HG02763 (cell line): ENCODE results near the gene GCNT1.
"Not testable (repeated sequence)": the region's sequence is repeated elsewhere in the genome, so short reads cannot be mapped to it uniquely, and the experiment has no call there.

Source experiments
- ATAC-seq: cut with Tn5 transposase; IDR thresholded peaks from one replicate; pipeline ENCODE4 v1.9.1; 2021; ENCODE audit warnings: mild to moderate bottlenecking, moderate library complexity; ENCODE audit not compliant: unreplicated experiment

GCNT1 gene

DNA sequence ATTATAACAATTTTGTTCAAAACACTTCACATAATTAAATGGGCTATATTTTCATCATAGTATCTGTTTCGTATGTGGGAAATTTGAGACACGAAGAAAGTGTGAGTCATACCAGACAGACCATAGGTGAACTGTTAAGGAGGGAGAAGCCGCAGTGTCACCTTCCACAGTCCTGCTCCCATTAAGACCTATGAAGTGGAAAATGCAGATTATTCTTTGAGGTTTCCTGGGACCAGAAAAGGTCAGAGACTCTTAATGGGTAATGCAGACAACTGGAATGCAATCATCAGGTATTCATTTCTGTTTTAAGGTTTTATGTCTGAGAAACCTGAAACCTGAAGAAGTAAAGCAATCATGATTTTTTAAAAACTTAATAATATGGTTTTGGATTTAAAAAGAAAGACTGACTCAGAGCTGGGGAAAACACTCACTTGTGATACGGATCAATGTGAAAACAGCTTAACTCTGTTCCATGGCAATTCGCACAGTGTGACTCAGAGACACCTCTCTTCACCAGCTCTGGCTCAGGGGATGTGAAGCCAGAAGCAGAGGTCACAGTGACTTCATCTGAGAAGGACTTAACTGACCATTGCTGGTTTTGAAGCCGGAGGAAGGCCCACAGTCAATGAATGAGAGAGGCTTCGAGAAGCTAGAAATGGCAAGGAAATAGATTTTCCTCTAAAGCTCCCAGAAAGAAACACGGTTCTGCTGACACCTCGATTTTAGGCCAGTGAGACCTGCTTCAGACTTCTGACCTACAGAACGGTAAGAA is 17.2 kb upstream of the GCNT1 start:
- ATAC-seq, result no peak

DNA sequence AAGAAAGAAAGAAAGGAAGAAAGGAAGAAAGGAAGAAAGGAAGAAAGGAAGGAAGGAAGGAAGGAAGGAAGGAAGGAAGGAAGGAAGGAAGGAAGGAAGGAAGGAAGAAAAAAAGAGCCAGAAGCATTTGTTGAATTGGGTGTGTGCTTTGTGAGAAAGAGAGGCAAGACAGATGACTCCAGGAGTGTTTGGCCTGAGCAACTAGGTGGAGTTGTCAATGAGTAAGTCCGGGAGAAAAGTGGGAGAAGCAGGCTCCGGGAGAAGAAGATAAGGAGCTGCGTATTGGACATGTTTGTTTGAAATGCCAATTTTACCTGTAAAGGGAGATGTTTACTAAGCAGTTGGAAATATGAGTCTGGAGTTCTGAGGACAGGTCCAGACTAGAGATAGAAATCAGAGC is 15.1 kb upstream of the GCNT1 start:
- ATAC-seq, result no peak

DNA sequence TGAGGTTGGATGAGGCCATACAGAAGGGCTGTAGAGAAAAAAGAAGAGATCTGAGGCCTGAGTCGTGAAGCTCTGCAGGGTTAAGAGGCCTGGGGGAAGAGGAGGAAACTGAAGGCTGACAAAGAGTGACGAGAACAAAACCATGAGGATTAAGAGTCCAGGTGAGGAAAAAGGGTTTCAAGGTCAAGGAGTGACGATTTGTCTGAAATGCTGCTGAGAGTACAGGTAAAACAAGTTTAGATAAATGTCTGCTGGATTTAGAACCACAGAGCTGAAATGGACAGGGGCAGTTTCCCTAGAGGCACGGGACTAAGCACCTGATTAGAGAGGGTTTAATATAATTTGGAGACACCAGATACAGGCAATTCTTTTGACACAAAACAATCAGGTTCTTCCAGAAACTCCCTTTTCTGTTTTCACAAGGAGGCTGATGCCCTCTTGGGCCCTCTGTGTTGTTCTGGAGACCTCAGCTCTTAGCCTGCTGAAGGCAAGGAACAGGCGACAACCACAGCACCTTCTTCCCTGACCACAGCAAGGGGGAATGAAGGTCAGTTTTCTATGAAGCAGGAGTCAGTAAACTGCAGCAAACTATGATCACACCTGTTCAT is 14.6 kb upstream of the GCNT1 start:
- no peak for ATAC-seq

DNA sequence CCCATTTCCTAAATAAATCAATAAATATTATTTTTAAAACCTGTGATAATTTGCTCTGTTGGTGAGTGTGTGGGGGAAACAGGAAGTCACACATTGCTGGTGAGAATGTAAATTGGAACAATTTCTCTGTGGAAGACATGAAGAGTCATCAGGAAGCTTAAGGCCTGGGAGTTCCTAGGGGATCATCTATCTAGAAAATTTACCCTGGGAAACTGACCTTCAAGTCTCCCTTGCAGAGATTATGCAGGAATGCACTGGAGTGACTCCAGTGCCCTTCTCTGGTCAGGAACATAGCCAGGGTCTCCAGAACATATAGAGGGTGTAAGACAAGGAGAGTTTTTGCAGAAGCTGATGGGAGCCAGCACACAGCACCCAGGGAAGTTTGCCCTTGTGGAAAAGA is 13.0 kb upstream of the GCNT1 start:
- no peak for ATAC-seq

DNA sequence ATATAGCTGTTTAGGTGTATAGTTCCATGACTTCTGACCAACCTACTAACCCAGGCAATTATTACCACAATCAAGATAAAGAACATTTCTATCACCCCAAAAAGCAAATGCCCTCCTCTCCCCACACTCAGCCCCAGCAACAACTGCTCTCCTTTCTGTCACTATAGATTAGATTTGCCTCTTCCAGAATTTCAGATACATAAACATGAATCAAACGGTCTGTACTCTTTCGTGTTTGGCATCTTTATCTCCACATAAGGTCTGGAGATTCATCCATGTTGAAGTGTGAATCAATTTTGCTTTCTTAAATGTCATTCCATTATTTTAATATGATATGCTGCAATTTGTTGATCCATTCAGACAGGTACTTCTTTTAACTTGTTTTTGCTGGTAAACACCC is 10.5 kb upstream of the GCNT1 start:
- ATAC-seq, result no peak

DNA sequence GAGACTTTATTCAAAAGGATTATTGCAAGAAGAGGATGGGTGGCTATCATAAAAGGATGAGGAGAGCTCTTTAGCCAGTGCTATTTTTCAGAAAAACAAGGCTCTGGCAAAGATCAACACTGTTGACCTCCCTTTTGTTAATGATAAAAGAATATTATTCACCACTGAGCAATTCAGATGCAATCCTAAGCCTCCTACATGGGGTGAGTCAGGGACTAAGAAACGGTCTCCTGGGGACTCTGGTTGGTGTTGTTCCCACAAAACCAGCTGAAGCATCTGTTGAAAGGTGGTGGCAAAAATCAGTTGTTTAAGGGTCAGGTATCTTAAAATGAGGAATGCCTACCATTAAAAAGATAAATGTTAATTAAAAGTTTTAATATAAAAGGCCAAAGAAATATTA is 7.7 kb upstream of the GCNT1 start:
- ATAC-seq, result no peak

DNA sequence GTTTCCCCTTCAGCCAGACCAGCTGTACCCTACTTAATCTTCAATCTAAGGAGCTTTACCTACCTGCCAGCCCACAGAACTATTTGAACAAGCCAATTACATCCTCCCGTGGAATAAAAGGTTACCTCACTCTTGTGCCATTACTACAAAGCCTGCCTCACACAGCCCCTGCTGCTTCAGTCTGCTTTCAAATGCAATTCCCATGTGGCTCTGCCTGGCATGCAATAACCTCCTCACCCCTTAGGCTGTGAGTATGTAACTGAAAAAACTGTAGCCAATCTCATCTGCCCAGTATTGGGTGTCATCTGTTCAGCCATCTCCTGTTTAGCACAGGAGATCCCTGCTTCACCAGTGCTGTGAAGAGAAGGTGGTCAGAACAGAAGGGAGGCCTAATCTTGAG is 6.1 kb upstream of the GCNT1 start:
- ATAC-seq, result no peak

DNA sequence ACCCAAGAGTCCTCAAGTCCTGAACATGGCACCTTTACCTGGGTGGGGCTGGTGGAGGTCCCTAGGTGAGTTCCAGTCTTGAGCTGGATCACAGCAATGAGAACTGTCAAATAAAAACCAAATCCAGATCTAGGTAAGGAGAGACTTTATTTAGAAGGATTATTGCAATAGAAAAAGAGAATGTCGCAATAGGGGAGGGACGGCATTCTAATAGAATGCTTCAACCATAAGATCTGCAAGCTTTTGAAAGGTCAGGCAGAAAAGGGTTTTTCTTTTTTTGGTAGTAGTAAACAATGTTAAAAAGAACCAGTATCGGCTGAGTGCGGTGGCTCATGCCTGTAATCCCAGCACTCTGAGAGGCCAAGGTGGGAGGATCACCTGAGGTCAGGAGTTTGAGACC is 5.2 kb upstream of the GCNT1 start:
- ATAC-seq, result no peak

DNA sequence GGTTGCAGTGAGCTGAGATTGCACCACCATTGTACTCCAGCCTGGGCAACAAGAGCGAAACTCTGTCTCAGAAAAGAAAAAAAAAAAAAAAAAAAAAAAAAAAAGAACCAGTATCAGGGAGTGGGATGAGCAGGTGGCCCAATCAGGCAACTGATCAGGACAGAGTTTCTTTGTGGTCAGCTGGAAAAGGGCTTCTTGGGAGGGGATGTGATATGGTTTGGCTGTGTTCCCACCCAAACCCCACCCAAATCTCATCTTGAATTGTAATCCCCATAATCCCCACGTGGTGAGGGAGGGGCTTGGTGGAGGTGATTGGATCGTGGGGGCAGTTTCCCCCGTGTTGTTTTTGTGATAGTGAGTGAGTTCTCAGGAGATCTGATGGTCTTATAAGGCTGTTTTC is 4.7 kb upstream of the GCNT1 start:
- ATAC-seq, result no peak

DNA sequence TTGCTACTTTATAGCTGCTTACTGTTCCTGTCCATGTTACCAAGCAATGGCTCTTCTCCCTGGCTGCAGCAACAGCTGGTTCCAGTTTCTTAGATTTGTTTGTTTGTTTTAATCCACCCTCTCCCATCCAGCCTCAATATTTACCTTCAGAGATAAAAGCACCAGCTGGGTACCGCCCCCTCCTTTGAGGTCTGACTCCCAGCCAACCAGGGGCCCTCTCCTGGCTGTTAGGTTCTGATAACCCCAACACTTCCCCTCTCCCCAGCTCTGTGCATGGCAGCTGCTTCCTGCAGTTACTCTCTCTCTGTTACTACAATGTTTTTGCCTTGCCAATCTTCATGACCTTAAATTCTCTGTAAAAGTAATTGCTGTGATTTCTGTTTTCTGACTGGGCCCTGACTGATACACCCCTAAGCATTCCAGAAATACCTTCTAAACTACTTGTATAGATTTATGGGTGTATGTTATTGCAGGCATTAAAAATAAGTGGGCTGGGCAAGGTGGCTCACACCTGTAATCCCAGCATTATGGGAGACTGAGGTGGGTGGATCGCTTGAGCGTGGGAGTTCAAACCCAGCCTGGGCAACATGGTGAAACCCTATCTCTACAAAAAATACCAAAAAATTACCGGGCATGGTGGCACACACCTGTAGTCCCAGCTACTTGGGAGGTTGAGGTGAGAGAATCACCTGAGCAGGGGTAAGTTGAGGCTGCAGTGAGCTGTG is 2.6 kb upstream of the GCNT1 start:
- ATAC-seq, result no peak

DNA sequence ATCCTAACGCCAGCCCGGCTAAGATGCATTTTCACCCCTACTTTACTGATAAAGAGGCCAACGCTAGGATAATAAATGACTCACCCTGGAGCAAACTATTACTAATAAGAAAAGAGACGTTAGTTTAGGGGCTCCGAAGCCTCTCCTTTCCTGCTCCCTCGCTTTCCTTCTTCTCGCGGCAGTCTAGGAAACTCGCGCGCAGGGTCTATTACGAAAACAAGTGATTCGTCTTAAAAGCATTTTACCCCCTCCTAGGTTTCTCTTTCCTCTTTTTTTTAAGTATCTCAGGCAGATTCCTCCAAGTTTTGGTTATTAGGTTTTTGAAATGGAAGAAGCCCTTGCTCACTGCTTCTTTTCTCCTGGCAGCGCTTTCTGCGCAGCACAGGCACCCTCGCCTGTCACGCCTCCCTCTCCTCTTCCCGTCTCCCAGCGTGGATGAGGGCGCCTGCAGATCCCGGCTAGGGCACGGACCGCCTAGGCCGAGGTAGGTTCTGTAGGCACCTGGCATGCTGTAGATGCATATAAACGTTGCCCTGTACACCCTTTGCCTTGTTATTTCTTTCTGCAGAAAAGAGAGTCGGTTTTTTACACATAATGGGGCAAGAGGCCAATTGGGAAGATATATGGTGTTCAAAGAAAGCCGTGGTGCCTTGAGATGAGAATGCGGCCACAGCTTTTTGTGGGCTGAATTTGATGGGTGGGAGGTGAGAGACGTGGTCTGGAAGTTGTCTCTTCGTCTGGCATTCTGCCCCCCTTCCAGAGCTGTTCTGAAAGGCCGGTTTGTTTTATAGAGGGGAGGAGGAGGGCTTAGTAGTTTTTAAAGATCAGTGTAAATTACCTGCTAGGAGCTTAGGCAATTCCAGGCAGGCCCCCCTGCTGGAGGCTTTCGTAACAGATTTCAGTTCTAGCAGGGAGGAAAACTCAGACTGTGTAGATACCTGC is 983 bp downstream of the GCNT1 start:
- no peak for ATAC-seq

DNA sequence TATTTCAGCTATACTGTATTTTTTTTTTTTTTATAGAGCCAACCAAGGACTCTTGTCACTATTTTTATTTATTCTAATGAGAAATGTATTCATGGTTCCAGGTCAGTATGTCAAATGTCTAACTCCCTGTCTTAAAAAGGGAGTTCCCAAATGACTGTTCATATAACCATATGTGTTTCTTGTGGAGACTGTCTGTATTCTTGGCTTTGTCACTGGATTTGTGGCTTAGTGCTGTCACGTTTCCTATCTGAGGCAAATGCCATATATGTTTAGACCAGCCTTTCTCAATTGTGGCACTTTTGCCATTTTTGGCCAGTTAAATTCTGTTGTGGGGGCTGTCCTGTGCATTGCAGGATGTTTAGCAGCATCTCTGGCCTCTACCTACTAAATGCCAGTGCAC is 3.1 kb downstream of the GCNT1 start:
- no peak for ATAC-seq

DNA sequence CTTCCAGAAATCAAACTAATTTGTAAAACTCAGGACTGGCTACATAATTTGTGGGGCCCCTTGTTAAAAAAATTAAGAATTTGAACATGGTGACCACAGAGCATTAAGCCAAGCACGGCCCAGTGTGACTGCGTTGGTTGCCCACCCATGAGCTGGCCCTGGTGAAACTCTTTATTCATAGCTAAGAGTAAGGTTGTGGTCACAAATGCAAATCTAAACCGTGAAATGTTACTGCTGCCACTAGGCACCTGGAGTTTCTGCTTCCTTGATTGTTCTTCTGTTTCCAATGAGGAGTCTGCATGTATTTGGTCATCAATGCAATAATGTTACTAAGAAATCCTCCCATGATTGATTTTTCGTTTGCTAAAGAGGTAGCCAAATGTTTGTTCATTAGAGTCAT is 4.2 kb downstream of the GCNT1 start:
- peak; percentile 40 for ATAC-seq

DNA sequence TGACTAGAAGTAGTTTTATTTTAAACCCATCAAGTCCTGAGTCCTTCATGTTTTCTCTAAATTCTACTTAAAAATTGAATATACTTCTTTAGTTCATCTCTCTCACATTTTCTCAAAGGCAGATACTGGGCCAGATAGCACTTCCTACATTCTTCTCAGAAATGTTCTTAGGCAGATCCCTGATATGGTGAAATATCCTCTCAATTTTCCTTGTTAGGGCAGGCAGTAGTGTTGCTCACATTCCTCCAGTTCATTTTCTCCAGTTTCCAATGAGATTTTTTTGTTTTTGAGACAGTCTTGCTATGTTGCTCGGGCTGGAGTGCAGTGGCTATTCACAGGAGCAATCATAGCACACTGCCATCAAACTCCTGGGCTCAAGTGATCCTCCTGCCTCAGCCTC is 5.7 kb downstream of the GCNT1 start:
- no peak for ATAC-seq

DNA sequence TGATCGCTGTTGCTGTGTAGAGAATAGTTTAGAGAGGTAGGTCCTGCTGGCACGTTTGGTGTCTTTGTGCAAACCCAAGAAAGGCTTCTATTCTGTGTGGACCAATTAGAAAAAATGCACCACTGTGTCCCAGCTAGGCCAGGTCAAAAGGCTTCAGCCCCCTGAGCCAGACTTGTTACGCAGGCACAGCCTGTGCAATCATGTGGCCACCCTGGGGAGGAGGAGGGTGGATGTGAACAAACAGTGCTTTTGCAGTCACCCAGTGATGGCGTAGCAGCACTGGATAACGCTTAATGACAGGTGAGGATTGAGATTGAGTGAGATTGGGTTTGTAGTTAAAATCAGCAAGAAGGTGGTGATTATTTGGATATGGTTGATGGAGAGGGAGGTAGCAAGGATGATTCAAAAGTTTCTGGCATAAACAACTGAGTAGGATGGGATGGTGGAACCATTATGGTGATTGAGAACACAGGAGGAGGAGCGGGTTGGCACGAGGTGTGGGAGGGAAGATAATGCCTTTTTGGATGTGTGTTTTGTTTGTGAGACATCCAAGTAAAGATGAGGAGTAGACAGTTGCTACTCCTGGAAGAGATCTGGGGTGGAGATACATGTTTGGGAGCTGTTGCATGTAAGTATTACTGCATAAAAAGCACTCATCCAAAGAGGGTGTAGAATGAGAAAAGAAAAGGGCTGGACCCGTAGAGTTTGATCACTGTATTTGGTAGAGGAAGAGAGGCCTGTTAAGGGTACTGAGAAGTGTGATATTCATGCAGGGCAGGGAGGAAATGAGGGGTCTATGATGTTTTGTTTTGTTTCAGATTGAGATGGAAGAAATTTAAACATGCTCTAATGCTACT is 6.7 kb downstream of the GCNT1 start:
- ATAC-seq, result no peak

DNA sequence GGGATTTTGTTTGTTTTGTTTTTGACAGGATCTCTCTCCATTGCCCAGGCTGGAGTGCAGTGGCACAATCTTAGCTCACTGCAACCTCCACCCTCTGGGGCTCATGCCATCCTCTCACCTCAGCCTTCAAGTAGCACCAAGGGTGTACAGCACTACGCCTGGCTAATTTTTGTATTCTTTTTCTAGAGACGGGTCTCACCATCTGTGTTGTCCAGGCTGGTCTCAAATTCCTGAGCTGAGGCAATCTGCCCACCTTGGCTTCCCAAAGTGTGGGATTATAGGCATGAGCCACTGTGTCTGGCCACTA is 7.3 kb downstream of the GCNT1 start:
- ATAC-seq, result no peak

DNA sequence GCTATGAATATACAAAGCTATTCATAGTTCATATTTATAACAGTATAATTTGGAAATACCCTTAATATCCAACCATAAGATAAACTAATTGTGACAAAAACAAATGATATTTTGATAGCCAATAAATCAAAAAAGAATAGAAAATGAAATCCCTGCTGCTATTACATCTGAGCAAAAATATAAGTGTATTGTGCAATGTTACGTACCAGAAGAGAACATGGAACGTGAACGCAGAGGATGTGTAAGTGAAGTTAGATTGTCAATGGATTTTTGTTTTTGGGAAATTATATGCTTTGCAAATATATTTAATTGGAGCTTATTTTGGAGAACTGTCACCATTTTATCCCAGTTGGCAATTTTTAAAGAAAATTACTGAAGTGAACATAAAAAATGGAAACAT is 15.4 kb downstream of the GCNT1 start:
- ATAC-seq, result no peak

DNA sequence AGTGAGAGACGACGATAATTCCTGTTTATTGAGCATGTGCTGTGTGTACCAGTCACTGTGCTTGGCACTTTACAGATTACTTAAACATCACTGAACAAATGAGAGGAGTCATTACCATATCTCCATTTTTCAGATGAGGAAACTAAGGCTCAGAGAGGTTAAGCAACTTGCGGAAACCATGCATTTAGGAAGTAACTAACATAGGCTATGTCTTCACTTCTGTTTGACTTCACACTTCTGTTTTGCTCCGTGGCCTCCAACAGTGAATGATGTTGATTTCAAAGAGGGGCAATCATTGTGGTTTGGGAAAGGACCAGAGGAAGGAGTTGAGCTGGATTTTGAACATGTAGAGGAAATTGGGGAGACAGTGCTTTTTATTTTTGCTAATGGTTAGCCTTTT is 16.7 kb downstream of the GCNT1 start:
- ATAC-seq, result no peak

DNA sequence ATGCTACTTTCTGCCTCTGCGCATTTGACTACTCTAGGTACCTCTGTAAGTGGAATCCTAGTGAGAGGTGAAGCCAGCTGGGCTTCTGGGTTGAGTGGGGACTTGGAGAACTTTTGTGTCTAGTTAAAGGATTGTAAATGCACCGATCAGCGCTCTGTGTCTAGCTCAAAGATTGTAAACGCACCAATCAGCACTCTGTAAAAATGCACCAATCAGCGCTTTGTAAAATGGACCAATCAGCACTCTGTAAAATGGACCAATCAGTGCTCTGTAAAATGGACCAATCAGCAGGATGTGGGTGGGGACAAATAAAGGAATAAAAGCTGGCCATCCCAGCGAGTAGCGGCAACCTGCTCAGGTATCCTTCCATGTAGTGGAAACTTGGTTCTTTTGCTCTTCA is 18.8 kb downstream of the GCNT1 start:
- not testable (repeated sequence) for ATAC-seq

DNA sequence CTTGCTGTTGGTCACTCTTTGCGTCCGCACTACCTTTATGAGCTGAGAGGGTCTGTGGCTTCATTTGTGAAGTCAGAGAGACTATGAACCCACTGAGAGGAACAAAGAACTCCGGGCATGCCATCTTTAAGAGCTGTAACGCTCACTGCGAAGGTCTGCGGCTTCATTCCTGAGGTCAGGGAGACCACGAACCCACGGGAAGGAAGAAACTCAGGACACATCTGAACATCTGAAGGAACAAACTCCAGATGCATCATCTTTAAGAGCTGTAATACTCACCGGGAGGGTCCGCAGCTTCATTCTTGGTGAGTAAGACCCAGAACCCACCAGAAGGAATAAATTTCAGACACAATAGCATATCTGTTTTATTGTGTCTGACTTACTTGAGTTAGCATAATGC is 19.2 kb downstream of the GCNT1 start:
- ATAC-seq, result no peak
